H9 (cell line): ENCODE results near the gene GPR84. TPM values are rescaled to one million over a fixed set of nuclear protein-coding genes. Genes with fewer than 3 reads are reported as not detected.

Experiments used
- DNase-seq: peaks from one replicate; pipeline ENCODE4 v3.0.0-alpha.2; 2017
- H2AFZ ChIP-seq: one replicate; pipeline ENCODE4 v1.6.1; 2013; ENCODE audit warnings: mild to moderate bottlenecking, low read length, control low read depth, moderate library complexity
- H2AK5ac ChIP-seq: 2 replicates; pipeline ENCODE4 v1.6.1; 2013; ENCODE audit warnings: low read length, control low read depth, mixed read lengths; ENCODE audit not compliant: insufficient read length
- H2BK120ac ChIP-seq: one replicate; pipeline ENCODE4 v1.6.1; 2013; ENCODE audit warnings: low read depth, mild to moderate bottlenecking, low read length, control low read depth, inconsistent platforms; ENCODE audit not compliant: poor library complexity, severe bottlenecking
- H2BK12ac ChIP-seq: 2 replicates; pipeline ENCODE4 v1.6.1; 2013; ENCODE audit warnings: low read length, control low read depth, mixed read lengths, low read depth; ENCODE audit not compliant: insufficient read length
- H2BK15ac ChIP-seq: 2 replicates; pipeline ENCODE4 v1.6.1; 2013; ENCODE audit warnings: low read depth, low read length, control low read depth
- H2BK20ac ChIP-seq: one replicate; pipeline ENCODE4 v1.6.1; 2013; ENCODE audit warnings: low read depth, mild to moderate bottlenecking, low read length, control low read depth, inconsistent platforms; ENCODE audit not compliant: poor library complexity, severe bottlenecking
- H2BK5ac ChIP-seq: 2 replicates; pipeline ENCODE4 v1.6.1; 2013; ENCODE audit warnings: low read length, control low read depth, mixed read lengths; ENCODE audit not compliant: insufficient read length
- H3K14ac ChIP-seq: 2 replicates; pipeline ENCODE4 v1.6.1; 2013; ENCODE audit warnings: low read length, control low read depth; ENCODE audit not compliant: insufficient read depth
- H3K18ac ChIP-seq: 2 replicates; pipeline ENCODE4 v1.6.1; 2013; ENCODE audit warnings: low read depth, mild to moderate bottlenecking, mixed read lengths, low read length, control low read depth; ENCODE audit not compliant: insufficient read length
- H3K23ac ChIP-seq: 2 replicates; pipeline ENCODE4 v1.6.1; 2013; ENCODE audit warnings: low read length, control low read depth, mixed read lengths, low read depth; ENCODE audit not compliant: insufficient read length
- H3K23me2 ChIP-seq: 2 replicates; pipeline ENCODE4 v1.6.1; 2013; ENCODE audit warnings: low read depth, mild to moderate bottlenecking, mixed read lengths, low read length, control low read depth; ENCODE audit not compliant: insufficient read length, poor library complexity, severe bottlenecking
- H3K27ac ChIP-seq: 2 replicates; pipeline ENCODE4 v1.5.1; 2013; ENCODE audit warnings: low read length, control low read depth, mixed read lengths, low read depth; ENCODE audit not compliant: insufficient read length
- H3K27me3 ChIP-seq: 2 replicates; pipeline ENCODE4 v1.6.1; 2013; ENCODE audit warnings: low read length, control low read depth, inconsistent platforms; ENCODE audit not compliant: insufficient read depth
- H3K4ac ChIP-seq: 2 replicates; pipeline ENCODE4 v1.6.1; 2013; ENCODE audit warnings: low read depth, mild to moderate bottlenecking, control low read depth, inconsistent platforms, low read length, moderate library complexity
- H3K4me1 ChIP-seq: 2 replicates; pipeline ENCODE4 v1.6.1; 2013; ENCODE audit warnings: low read length, control low read depth, inconsistent platforms; ENCODE audit not compliant: insufficient read depth
- H3K4me2 ChIP-seq: 2 replicates; pipeline ENCODE4 v1.6.1; 2013; ENCODE audit warnings: low read length, control low read depth, mixed read lengths; ENCODE audit not compliant: insufficient read length, insufficient read depth
- H3K56ac ChIP-seq: 2 replicates; pipeline ENCODE4 v1.6.1; 2013; ENCODE audit warnings: low read depth, mild to moderate bottlenecking, mixed read lengths, low read length, control low read depth; ENCODE audit not compliant: insufficient read length
- H3K79me1 ChIP-seq: 2 replicates; pipeline ENCODE4 v1.6.1; 2013; ENCODE audit warnings: low read depth, mild to moderate bottlenecking, moderate library complexity, low read length, control low read depth, inconsistent platforms; ENCODE audit not compliant: insufficient read depth, poor library complexity, severe bottlenecking
- H3K79me2 ChIP-seq: 2 replicates; pipeline ENCODE4 v1.6.1; 2013; ENCODE audit warnings: low read length, control low read depth, inconsistent platforms; ENCODE audit not compliant: insufficient read depth
- H3K9ac ChIP-seq: 2 replicates; pipeline ENCODE4 v1.6.1; 2013; ENCODE audit warnings: low read length, control low read depth, mixed read lengths; ENCODE audit not compliant: insufficient read length; ENCODE audit errors: extremely low read depth
- H3K9me3 ChIP-seq: one replicate; pipeline ENCODE4 v1.6.1; 2013; ENCODE audit warnings: low read depth, low read length, inconsistent platforms; ENCODE audit not compliant: control insufficient read depth
- H3T11ph ChIP-seq: one replicate; pipeline ENCODE4 v1.6.1; 2013; ENCODE audit warnings: mild to moderate bottlenecking, low read length, control low read depth, inconsistent platforms
- H4K20me1 ChIP-seq: one replicate; pipeline ENCODE4 v1.6.1; 2013; ENCODE audit not compliant: control insufficient read depth, insufficient read length, insufficient read depth
- H4K5ac ChIP-seq: 2 replicates; pipeline ENCODE4 v1.6.1; 2013; ENCODE audit warnings: low read depth, mild to moderate bottlenecking, mixed read lengths, low read length, control low read depth; ENCODE audit not compliant: insufficient read length
- H4K8ac ChIP-seq: replicated peaks from 2 replicates; pipeline ENCODE4 v1.6.1; 2013; ENCODE audit warnings: low read length, control low read depth, mixed read lengths, low read depth; ENCODE audit not compliant: insufficient read length
- H4K91ac ChIP-seq: 2 replicates; pipeline ENCODE4 v1.6.1; 2013; ENCODE audit warnings: low read depth, mild to moderate bottlenecking, moderate library complexity, mixed read lengths, low read length, control low read depth; ENCODE audit not compliant: insufficient read length
- H3K27ac Mint-ChIP-seq, 3 experiments: 2 replicates in 2 of 3; 3 replicates in 1 of 3; pipeline ENCODE4 v1.8.0; 2020 to 2021; ENCODE audit warnings: mixed read lengths in 3 of 3, mild to moderate bottlenecking in 1 of 3, moderate library complexity in 1 of 3
- H3K27me3 Mint-ChIP-seq: 2 replicates; pipeline ENCODE4 v1.8.0; 2021; ENCODE audit warnings: low read depth, mild to moderate bottlenecking, moderate library complexity, mixed read lengths
- H3K36me3 Mint-ChIP-seq, 3 experiments: 2 replicates in 2 of 3; 3 replicates in 1 of 3; pipeline ENCODE4 v1.8.0; 2020 to 2021; ENCODE audit warnings: low read depth in 3 of 3, mixed read lengths in 3 of 3; ENCODE audit not compliant: insufficient read depth in 1 of 3
- H3K4me1 Mint-ChIP-seq, 2 experiments: 2 replicates each; pipeline ENCODE4 v1.8.0; 2020; ENCODE audit warnings: mixed read lengths in 2 of 2
- H3K4me3 Mint-ChIP-seq, 2 experiments: 2 replicates in 1 of 2; 3 replicates in 1 of 2; pipeline ENCODE4 v1.8.0; 2020 to 2021; ENCODE audit warnings: mild to moderate bottlenecking in 2 of 2, mixed read lengths in 2 of 2, moderate library complexity in 1 of 2
- H3K9me3 Mint-ChIP-seq, 2 experiments: 2 replicates in 1 of 2; 3 replicates in 1 of 2; pipeline ENCODE4 v1.8.0; 2020; ENCODE audit warnings: mild to moderate bottlenecking in 2 of 2, mixed read lengths in 2 of 2, moderate library complexity in 1 of 2
- CTCF ChIP-seq: fragments of 200-600 bp; sonication (generic); conservative IDR thresholded peaks from 3 replicates; pipeline ENCODE4 v1.8.0; 2021; ENCODE audit warnings: antibody characterized with exemption, mild to moderate bottlenecking
- WGBS: extraction: QIAGEN DNeasy Blood & Tissue Kit; methylation state at CpG from one replicate; pipeline ENCODE4 v1.1.7; 2013; ENCODE audit warnings: missing lambda C conversion rate, low lambda C conversion rate, mixed read lengths; ENCODE audit not compliant: insufficient read length; ENCODE audit errors: extremely low coverage; 5-methylcytosine and 5-hydroxymethylcytosine counted together
- total RNA-seq: library from RNA; stranded (reverse); gene quantifications from 2 replicates; pipeline ENCODE4 v1.2.1, GENCODE V29; 2021

Gene GPR84
- total RNA-seq, 1 experiment from 2014 or later = not detected

DNA sequence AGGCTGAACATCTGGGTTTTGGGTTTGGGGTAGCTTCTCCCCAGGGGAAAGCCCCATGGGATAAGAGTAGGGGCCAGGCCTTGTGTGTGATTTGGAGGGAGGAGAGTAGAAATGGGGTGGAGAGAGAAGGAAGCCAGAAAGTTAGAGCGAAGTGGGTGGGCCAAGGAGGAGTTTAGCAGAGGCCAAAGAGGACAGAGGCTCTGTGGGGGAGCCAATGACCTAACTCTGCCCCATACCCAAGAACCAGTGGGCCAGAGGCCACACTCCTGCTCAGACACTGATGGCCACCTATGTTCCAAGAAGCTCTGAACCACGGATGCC, 10.9 kb upstream of the GPR84 start:
- Mint-ChIP-seq H3K9me3 (no peaks in the 10 kb centered on the region), H3K27ac (no peak overlapping the region)
- H3K27me3 ChIP-seq = no peaks in the 10 kb centered on the region; the same call in 1 of the 2 replicates

More for the DNA sequence above, 10.9 kb upstream of the GPR84 start:
- H4K5ac ChIP-seq = no peak overlapping the region
- H3K79me1 ChIP-seq = no peaks in the 10 kb centered on the region
- no peaks in the 10 kb centered on the region for H3K79me2 ChIP-seq
- no peak overlapping the region for H4K8ac ChIP-seq
- H2AK5ac ChIP-seq = no peak overlapping the region
- Mint-ChIP-seq H3K36me3 (peaks cover 7 to 35% (median 19%) of the 10 kb centered on the region in 3 experiments; a peak in 6 of 7 replicates), H3K4me3 (no peak overlapping the region), H3K27me3 (peaks cover 38% of the 10 kb centered on the region), H3K4me1 (peaks cover 23 to 24% of the 10 kb centered on the region in 2 experiments)
- H3K23me2 ChIP-seq = peaks cover 4% of the 10 kb centered on the region
- H2BK15ac ChIP-seq = no peak overlapping the region
- H3K23ac ChIP-seq = no peak overlapping the region
- no peaks in the 10 kb centered on the region for H3K9me3 ChIP-seq
- no peak overlapping the region for H2BK5ac ChIP-seq
- H3K4me2 ChIP-seq = no peak overlapping the region
- H4K20me1 ChIP-seq = no peaks in the 10 kb centered on the region
- H3K14ac ChIP-seq = no peak overlapping the region
- H2BK120ac ChIP-seq = no peak overlapping the region
- no peak overlapping the region for H4K91ac ChIP-seq
- no peak for TF ChIP-seq CTCF
- no peak overlapping the region for H2AFZ ChIP-seq
- no peak overlapping the region for H3T11ph ChIP-seq
- H3K18ac ChIP-seq = no peak overlapping the region
- no peak overlapping the region for H3K4ac ChIP-seq
- H2BK20ac ChIP-seq = no peak overlapping the region
- H3K4me1 ChIP-seq = no peaks in the 10 kb centered on the region
- no peak overlapping the region for H3K9ac ChIP-seq
- H3K56ac ChIP-seq = no peak overlapping the region
- H2BK12ac ChIP-seq = no peak overlapping the region
- no peak overlapping the region for H3K27ac ChIP-seq
- WGBS = no CpG with 5 or more reads among the region's 2 CpGs
- DNase-seq = no peak
